NCI-H510A (cell line): ENCODE data around the gene SPATA24.
"Not testable (repeated sequence)": the region's sequence is repeated elsewhere in the genome, so short reads cannot be mapped to it uniquely, and the experiment has no call there.

ENCODE experiments used
- DNase-seq: peaks from one replicate; lab custom pipeline; 2025; lab: John Stamatoyannopoulos, UW

The SPATA24 gene

GRCh38 chr5:139382807-139383206 is 21.1 kb downstream of the SPATA24 start:
- no peak for DNase-seq

DNA sequence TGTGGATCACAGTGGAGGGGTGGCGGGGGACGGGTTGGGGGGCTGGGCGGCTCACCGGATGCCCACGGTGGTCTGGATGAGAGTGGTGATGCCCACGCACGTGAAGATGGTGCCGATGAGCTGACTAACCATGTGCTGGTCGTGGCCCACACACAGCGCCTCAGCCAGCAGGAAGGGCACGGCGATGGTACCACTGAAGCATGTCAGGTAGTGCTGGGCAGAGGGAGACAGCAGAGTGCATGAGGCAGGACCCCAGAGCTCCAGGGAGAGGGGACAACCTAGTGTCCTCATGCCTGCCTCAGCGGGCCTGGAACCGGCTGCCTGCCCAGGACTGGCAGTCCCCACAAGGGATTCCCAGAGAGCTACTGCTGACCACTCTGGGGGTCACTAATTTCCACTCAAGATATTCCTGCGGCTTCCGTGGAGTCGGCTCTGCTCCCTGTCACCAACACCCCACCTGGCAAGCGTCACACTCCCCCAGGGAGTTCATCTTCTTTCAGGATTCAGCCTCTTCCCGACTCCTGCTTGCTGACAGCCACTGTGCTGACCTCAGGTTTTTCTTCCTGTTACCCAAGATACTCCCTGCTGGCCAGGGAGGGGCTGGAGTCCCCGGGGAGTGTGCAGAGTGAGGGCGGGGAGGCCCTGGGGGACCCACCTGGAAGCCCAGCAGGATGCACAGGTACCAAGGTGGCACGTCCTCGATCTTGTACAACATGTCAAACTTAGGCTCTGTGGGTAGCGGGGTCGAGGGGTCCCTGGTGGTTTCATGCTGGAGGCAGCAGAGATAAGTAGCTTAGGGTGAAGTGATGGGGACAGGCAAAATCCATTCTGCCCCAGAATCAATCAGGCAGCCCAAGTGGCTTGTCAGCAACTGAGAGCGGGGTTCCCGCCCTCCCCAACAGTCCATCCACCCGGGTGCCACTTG is 21.8 kb downstream of the SPATA24 start:
- no peak for DNase-seq

DNA sequence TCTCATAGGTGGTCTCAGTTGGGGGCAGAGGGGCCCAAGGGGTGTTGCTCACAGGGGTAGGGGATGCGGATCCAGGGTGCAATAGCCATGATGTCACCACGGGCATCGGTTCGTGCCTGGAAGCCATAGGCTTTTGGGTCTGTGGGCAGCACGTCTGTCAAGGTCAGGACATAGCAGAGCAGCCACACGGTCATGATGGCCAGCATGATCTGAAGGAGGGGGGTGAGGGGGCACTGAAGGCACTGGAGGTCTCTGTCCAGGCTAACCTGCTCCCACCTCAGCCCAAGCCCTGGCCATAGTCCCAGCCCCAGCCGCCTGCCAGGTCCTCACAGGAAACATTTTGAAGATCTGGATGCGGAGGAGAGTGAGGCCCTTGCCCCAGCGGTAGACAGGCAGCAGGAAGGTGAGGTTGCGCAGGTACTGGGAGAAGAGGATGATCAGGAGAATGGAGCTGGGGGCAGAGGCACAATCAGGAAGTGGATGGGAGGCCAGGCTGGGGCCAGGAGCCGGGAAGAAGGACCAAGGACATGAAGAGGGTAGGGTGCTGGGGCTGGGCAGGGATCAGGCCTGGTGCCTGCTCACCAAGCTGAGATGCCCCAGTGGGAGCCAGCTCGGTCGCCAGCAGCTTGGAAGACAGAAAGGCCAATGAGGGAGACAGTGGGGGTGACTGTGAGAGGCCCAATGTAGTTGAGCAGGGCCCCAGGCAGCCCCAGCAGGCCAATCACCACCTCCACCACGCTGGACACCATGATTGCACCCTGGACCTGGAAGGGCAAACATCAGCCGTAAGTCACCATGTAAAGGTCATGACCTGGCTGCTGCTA is 24.1 kb downstream of the SPATA24 start:
- DNase-seq = no peak

GRCh38 chr5:139378941-139379361 is 24.9 kb downstream of the SPATA24 start:
- DNase-seq = no peak

GRCh38 chr5:139378101-139378825 is 25.6 kb downstream of the SPATA24 start:
- DNase-seq = no peak

- no peak for DNase-seq
These were observed 26.7 kb downstream of the SPATA24 start for GRCh38 chr5:139377226-139377625.

DNA sequence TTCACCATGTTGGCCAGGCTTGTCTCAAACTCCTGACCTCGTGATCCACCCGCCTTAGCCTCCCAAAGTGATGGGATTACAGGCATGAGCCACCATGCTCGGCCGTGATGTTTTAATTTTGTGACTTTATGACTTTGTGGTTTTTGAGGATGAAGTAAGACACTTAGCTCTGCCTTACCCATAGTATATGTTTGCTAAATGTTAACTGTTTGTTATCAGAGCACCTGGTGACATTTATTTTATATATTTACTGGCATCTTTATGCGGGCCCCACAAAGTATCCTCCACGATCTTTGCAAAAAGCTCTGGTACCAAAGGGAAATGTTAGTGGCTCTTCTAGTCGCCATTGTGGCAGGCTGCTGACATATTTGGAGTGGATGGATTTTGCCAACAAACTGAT is 27.5 kb downstream of the SPATA24 start:
- no peak for DNase-seq

- no peak for DNase-seq
These were observed 29.0 kb downstream of the SPATA24 start for GRCh38 chr5:139374909-139375308.

GRCh38 chr5:139371482-139372435 is 32.1 kb downstream of the SPATA24 start:
- DNase-seq = no peak

- DNase-seq = no peak
These were observed 34.7 kb downstream of the SPATA24 start for GRCh38 chr5:139369181-139369580.

DNA sequence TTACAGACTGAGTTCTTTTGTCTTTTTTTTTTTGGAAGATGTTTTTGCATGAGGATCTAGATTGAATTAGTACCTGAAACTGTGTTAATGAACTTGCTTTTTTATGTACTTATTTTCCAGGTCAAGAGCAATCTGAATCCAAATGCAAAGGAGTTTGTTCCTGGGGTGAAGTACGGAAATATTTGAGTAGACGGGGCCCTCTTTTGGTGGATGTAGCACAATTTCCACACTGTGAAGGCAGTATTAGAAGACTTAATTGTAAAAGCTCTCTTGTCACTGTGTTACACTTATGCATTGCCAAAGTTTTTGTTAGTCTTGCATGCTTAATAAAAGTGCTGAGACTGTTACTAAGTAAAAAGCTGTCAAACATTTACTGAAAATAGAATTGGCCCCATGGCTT is 35.3 kb downstream of the SPATA24 start:
- DNase-seq = no peak

DNA sequence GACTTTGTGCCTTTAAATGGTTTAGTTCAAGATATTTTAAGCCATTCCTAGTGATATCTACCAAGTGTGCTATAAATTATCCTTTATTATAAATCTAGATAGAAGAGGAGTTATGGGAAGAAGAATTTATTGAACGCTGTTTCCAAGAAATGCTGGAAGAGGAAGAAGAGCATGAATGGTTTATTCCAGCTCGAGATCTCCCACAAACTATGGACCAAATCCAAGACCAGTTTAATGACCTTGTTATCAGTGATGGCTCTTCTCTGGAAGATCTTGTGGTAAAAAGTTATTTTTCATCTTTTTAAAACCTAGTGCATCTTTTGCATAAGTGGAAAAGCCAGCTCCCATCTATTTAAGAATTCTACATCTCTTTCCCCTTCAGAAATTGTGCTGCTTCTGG is 39.4 kb downstream of the SPATA24 start:
- DNase-seq = no peak

DNA sequence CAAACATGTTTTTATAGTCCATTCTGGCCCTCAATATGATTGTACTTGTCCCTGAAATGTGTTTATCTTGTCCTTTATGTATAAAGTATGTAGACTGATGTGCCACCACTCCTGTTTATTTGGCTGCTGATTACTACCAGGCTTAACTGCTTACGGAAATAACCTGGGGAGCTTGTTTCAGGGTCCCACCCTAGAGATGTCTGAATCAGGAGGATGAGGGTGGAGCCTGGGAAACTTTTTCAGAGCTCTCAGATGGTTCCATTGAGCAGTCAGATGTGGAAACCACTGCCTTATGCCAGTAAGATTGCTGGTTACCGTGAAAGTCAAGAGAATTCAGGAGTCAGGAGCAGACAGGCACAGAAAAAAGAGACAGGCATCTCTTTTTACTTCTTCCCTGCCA is 40.0 kb downstream of the SPATA24 start:
- DNase-seq = no peak

- no peak for DNase-seq
These were observed 42.0 kb downstream of the SPATA24 start for GRCh38 chr5:139361835-139362429.

DNA sequence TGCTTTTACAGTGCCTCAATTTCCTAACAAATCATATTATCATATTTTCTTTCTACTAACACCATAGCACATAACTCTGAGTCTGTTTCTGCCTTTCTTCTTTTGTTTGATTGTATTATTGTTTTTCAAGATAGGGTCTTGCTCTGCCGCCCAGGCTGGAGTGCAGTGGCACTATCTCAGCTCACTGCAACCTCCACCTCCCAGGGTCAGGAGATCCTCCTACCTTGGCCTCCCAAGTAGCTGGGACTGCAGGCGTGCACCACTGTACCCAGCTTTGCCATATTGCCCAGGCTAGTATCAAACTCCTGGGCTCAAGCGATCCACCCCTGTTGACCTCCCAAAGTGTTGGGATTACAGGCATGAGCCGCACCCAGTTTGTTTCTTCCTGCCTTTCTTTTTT is 43.5 kb downstream of the SPATA24 start:
- no peak for DNase-seq

DNA sequence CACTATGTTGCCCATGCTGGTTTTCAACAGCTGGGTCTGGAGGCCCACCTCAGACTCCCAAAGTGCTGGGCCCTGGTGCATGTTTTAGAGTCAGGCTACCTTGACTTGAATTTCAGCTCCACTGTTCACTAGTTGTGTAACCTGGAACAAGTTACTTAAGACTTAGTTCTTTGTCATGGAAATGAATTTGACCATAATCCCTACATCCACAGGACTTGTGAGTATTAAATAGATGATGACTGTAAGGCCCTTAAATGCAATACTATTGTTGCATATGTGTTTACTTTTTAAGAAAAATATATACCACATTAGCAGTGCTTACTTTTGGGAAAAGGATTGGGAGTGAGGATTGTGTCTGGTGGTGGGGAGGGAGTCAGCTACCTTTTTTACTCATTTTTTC is 45.8 kb downstream of the SPATA24 start:
- no peak for DNase-seq

GRCh38 chr5:139355900-139356299 is 48.0 kb downstream of the SPATA24 start:
- not testable (repeated sequence) for DNase-seq

- DNase-seq = no peak
These were observed 49.7 kb downstream of the SPATA24 start for GRCh38 chr5:139354186-139354585.

DNA sequence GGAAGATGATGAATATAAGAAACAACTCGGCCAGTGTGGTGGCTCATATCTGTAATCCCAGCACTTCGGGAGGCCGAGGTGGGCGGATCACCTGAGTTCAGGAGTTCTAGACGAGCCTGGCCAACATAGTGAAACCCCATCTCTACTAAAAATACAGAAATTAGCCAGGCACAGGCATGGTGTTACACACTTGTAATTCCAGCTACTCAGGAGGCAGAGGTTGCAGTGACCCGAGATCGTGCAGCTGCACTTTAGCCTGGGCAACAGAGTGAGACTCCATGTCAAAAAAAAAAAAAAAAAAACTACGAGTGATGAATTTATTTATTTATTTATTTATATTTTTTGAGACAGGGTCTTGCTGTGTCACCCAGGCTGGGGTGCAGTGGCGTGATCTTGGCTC is 56.0 kb downstream of the SPATA24 start:
- not testable (repeated sequence) for DNase-seq
